NCI-H1417 treated with DMSO at 0.1 percent for 48 hours (cell line): ENCODE results near the gene EXOC5.
"Not testable (repeated sequence)": the region's sequence is repeated elsewhere in the genome, so short reads cannot be mapped to it uniquely, and the experiment has no call there.

Source experiments
- DNase-seq: peaks from one replicate; lab custom pipeline; 2025; lab: John Stamatoyannopoulos, UW

The EXOC5 gene

DNA sequence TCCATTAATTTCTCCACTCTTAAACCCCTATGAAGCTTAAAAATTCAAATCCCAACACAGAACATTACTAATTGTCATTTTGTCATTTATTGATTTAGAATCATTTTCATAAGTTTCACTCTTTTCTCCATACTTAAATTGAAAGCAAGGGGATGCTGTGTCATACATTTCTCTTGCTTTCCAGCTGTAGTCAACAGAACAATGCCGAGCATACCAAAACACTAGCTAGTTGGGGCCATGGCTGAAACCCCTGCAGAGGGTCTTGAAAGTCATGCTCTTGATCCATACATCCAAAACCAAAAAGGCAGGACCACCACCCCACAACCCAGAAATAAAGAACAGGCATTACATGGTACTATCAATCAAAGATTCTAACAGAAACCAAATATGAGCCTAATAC lies 9.0 kb downstream of the EXOC5 start:
- DNase-seq = no peak

DNA sequence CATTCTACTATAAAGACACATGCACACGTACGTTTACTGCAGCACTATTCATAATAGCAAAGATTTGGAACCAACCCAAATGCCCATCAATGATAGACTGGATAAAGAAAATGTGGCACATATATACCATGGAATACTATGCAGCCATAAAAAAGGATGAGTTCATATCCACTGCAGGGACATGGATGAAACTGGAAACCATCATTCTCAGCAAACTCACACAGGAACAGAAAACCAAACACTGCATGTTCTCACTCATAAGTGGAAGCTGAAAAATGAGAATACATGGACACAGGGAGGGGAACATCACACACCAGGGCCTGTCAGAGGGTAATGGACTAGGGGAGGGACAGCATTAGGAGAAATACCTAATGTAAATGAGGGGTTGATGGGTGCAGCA lies 10.5 kb downstream of the EXOC5 start:
- DNase-seq = not testable (repeated sequence)

DNA sequence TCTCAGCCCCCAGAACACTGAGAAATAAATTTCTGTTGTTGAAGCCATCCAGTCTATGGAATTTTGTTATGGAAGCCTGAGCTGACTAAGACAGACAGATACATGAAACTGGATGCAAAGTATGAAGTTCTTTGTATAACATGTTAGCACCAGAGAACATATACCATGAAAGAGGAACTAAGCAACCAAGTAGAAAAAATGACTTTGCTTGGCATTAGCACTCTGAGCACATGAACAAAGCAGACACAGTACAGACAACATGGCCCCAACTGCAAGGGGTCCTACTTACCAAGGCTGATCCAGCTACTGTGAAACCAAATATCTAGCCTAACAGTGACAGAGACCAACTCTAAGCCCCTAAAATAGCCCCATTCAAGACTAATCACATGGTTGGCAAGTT lies 13.8 kb downstream of the EXOC5 start:
- no peak for DNase-seq

DNA sequence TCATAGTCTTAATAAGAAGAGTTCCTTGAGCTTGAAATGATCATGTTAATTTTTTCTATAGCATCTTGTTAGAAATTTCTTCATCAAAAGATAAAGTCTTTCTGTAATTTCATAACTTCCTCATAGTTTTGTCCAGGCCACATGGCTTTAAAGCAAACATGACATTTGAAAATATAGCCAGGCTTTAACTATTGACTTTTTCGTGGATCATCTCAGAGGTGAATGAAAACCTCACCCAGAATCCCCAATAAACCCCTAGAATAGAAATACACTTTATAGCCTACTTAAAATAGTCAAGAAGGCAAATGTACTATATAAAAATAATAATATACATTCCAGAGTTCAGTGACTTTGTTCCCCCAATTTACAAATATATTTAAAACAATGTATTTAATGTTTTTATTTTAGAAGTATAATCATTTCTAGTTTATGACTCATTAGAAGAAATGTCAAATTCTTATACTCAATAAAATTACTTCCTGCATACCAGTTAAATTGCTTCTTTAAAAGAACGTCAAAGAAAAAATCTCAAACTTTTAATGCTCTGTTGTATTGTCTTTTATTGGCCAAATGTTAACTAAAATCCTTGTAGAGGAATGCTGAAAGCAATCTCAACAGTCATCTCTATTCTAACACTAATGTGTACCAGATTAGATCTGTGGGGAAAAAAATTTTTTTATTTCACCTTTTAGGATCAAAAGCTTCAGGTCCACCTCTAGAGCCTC lies 21.6 kb downstream of the EXOC5 start:
- DNase-seq = no peak

DNA sequence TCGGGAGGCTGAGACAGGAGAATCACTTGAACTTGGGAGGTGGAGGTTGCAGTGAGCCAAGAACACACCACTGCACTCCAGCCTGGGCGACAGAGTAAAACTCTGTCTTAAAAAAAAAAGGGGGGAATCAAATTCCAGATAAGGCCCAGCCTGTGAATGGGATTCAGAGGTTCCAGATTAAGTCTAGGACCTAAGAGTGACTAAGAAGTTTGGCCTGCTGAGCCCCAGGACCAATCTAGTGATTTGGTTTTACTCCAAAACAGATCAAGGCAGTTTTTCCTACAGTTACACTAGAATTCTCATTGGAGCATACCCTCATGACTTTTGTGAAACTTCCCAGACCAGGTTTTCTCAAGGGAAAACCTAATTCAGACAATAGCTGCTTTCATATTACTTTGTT lies 22.8 kb downstream of the EXOC5 start:
- DNase-seq = no peak

DNA sequence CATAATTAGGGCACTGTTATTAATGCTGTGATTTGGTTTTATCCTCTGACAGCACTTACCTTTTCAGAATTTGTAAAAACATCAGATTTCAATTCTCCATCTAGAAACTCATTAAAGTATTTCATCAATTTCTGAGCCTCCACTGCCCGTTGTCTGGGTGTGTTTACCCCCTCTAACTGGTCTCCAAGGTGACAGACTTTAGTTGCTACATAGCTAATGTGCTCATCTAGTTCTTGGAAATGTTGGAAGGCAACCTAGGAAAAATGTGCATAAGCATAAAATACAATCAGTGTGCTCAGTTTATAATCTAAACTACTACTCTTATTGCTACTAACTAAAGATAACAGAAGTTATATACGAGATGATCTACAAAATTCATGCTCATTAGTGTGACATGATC lies 24.6 kb downstream of the EXOC5 start:
- DNase-seq = no peak

DNA sequence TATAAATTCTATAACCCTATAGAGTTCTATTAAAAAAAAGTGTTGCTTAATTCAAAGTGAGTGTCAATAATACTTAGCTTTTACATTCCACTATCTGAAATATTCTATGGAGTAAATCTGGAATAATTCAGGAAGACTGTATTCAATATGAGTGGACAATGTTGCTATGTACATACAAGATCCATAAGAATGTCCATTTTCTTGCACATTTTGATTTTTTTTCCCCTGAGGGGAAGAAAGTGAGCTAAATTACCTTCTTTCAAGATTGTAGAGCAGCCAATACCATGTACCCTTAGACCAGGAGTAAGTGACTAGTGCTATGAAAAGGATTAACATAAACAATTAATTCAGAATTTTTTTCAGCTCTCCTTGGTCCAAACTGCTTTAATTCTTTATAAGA lies 25.4 kb downstream of the EXOC5 start:
- no peak for DNase-seq

DNA sequence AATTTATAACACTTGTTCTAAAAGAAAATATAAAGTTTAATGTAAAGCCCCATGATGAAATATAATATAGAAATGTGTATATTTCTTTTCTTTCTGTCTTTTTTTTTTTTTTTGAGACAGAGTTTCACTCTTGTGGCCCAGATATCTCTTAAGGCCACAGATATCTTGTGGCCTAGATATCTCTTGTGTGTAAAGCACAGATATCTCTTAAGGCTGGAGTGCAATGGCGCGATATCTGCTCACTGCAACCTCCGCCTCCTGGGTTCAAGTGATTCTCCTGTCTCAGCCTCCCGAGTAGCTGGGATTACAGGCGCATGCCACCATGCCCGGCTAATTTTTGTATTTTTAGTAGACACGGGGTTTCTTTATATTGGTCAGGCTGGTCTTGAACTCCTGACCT lies 28.6 kb downstream of the EXOC5 start:
- DNase-seq = not testable (repeated sequence)

DNA sequence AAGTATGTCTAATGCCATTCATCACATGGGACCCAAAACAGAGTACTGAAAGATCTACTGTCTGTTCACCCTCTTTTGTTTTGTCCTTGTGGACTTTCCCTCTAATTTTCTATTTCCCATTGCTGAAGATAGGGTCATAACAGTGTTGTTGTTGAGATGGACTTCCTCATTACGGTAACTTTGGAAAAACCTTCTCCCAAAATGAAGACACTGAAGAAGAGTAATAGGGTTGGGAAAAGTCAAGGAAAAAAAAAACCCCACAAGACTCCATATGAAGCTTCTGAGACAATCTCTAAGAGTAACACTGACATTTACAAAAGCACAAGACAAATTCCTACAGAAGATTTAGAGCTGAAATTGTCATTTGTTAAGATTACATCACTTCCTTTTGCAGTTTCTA lies 36.7 kb downstream of the EXOC5 start:
- DNase-seq = no peak

DNA sequence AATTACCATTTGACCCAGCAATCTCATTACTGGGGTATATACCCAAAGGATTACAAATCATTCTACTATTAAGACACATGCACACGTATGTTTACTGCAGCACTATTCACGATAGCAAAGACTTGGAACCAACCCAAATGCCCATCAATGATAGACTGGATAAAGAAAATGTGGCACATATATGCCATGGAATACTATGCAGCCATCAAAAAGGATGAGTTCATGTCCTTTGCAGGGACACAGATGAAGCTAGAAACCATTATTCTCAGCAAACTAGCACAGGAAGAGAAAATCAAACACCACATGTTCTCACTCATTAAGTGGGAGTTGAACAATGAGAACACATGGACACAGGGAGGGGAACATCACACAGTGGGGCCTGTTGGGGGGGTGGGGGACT lies 40.4 kb downstream of the EXOC5 start:
- not testable (repeated sequence) for DNase-seq

DNA sequence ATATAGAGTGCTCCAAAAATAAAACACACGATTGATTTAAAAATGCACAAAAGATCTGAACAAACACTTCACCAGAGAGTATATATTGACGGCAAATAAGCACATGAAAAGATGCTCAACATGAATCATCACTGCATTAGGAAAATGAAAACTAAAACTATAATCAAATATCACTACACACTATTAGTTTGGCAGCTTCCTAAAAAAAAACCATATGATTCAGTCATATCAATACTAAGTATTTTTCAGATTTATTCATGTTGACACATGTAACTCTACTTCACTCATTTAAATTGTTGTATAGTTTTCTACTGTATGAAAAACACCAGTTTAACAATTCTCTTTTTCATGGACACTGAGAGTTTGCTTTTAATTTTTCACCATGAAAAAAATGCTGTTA lies 41.6 kb downstream of the EXOC5 start:
- no peak for DNase-seq

DNA sequence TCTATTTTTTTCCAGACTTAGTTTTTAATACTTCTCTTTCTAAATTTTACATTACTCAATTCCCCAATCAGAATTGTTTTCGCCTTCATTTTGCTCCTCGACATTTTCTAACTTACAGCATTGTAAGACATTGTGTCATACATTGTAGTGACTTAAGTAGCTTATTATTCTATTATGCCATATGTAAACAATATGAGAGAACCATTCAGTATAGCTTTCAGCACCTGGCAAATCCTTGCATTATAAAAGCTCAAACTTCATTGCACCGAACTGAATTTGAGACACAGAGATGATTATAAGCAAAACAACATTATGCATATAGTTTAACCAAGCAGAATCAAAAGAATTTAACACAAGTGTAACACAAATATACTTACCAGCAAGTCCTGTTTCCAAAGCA lies 46.8 kb downstream of the EXOC5 start:
- DNase-seq = no peak

DNA sequence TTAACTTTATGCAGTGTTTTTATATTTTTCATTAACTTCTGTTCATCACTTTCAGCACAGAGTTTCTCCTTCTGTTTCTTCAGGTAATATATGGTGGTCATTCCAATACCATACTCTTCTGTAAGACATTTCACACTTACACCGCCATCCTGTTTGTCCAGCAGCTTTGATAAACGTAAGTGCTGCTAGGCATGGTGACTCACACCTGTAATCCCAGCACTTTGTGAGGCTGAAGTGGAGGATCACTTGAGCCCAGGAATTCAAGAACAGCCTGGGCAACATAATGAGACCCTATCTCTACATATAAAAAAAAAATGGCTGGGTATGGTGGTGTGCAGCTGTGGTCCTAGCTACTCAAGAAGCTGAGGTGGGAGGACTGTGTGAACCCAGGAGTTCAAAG lies 55.8 kb downstream of the EXOC5 start:
- DNase-seq = no peak

DNA sequence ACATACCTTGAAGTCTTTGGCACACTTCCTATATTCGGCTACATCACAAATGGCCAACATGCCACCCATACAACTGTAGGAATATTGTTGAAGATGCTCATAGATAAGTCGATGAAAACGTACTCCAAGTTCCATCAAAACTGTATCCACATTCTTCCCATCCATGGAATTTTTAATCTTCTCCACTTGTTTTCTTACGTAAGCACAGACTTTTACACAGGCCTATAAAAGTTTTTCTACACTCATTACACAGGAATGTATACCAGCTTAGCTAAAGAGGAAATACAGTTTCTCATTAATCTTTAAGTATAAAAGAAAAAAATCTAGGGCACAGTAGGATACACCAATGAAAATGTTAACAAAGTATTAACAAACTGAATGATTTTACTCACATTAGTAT lies 59.1 kb downstream of the EXOC5 start:
- no peak for DNase-seq

DNA sequence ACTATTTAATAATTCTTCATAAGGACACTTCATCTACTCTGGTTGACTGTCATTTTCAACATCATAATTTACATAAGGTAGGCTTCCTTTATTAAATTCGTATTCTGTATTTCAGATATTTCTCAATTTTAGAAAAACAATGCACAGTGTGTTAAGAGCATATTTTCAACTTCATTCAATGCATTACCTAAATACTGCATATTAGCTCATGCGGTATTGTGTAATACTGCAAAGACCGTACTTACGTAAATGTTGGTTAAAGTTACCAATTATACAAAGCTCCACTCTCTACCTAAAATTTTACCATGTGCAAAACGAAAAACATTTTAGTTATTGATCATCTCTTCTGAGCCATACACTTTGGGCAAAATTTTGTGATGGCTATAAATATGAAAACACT lies 62.8 kb downstream of the EXOC5 start:
- no peak for DNase-seq

DNA sequence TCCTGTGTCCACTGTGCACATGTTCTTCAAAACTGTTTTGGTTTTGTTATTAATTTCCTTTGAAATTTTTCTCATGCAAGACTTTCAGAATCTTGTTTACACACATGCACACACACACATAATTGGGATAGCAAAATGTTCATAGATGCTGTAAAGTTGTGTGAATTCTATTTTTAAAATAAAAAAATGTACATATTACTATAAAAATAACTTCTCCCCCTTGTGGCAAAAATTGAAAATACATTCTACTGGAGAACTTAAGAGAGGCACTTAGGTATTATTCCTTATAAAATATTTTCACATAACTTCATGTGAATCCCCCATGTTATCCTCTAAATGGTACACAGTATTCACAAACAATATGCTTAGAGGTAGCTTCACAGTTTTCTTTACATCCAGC lies 66.0 kb downstream of the EXOC5 start:
- not testable (repeated sequence) for DNase-seq

DNA sequence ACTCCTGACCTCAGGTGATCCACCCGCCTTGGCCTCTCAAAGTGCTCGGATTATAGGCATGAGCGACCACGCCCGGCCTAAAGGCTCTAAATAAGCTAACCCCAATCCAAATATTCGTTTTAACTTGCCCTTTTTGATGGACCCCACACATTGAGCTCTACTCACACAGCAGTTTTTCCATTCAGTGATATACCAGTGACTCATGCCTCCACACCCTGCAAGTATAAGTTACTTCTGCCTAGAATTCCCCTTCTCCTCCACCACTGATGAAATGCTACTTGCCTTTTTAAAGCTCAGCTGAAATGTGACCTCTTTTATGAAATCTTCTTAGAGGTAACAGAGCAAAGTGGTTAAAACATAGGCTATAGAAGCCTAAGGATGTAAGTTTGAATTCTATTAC lies 68.8 kb downstream of the EXOC5 start:
- no peak for DNase-seq

DNA sequence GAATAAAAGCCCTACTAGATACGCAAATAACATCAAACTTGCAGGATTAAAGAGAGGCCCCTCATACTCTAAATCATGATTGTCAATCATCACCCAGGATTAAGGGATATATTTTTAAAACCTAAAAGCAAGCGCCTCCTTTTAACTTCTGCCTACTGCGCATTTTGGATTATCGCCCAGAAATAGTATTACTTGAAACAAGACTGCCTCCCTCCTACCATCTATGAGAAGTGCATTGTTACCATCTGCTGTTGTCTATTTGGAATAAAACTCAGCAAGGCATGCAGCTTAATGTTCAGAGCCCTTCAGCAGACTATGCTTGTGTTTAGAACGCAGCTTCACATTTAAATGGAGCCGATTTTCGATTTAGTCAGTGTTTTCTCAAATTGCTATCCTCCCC lies 79.6 kb downstream of the EXOC5 start:
- peak; percentile 37 for DNase-seq

DNA sequence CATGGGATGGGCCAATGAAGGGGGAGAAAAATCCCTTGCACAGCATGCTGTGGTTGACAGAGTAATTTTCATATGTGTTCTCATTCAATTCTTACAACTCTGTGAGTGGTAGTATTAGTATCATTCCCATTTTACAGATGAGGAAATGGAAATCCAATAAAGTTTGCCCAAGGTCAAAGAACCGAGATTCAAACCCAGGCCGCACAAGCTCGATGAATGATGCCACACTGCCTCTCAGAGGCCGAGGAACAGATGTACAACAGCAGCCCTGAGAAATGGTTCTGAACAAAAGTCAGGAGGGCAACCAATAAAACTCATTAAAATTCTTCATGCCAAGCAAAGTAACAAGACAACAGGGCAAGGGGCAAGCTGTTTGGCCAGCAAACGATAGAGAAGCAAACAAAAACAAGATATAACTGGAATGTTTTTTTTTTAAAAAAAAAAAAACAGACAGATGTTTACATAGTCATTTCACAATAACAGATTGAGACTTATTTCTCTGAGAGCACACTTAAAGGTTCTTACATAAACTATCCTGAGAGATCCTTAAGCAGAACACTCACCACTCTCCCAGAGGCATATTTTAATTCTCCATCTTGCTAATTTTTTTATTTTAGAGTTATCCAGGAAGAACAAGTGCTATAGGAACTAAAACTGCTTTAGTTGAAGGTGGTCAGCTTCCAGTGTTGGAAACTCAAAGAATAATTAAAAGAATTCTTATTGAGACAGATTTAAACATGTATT lies 85.8 kb downstream of the EXOC5 start:
- peak; percentile 10 for DNase-seq

DNA sequence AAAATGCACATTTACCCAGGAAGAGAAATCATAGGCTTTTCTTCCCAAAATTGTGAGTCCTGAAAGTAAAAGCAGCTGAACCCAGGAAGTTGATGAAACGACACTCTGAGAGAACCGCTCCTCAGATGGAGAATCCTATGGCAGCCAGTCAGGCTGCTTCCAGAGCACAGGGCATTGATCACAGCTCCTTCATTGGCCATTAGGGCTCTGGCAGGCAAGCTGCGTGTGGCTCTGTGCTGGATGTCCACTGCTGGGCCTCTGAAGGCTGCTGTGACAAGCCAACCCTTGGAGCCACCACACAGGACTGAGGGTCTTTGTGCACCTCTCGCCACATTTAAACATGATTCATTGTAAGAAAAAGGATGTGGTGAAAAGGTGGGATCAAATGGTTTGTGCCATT lies 89.4 kb downstream of the EXOC5 start:
- DNase-seq = no peak

DNA sequence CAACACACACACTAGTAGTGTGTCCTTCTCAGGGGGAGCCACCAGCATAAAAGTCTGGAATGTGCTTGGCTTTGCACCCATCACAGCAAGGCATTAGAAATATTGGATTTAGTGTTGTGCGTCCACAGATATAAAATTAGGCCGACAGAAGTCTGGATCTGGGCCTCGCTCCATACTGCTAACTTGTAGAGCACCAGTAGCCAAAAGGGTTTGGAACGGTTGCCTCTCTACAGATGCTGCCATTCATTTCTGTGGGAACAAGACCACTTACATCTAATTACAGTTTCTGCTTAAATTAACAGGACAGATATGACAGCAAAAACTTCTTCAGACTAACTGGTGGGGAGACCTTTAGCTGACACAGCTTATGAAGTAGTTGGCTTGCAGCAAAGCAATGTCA lies 94.2 kb downstream of the EXOC5 start:
- DNase-seq = no peak

DNA sequence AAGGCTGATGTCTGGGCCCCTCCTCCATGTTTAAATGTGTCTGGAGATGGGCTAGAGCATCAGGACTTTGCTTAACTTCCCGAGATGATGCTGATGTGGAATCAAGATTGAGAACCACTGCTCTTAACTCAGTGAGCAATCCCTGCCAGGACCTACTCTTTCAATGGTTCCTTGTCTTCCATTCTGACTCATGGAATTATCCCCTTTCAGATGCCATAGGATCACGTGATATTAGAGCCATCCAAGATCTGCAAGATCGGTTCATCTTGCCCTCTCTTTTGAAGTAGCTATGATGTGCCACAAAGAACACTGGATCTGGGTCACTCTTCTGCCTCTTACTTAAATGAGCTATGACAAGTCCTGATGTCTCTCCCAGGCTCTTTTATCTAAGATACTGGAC lies 96.8 kb downstream of the EXOC5 start:
- DNase-seq = no peak

DNA sequence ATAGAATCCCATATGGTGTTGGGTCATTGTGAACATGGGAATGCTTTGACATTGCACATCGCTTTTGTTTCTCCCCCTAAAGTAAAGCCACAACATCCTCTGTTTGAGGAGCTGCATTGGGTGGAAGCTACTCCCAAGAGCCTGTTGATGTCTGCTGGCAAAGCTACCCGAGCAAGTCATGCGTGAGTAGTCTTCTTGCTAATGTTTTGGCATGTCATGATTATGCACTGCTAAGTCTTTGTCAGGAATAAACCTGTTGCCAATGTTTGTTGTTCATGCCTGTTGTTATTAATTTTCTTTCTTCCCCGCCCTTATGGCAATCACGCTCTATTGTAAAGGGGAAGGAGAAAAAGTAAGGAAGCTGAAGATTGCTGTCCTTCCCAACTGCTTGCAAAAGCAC lies 97.3 kb downstream of the EXOC5 start:
- DNase-seq = no peak

DNA sequence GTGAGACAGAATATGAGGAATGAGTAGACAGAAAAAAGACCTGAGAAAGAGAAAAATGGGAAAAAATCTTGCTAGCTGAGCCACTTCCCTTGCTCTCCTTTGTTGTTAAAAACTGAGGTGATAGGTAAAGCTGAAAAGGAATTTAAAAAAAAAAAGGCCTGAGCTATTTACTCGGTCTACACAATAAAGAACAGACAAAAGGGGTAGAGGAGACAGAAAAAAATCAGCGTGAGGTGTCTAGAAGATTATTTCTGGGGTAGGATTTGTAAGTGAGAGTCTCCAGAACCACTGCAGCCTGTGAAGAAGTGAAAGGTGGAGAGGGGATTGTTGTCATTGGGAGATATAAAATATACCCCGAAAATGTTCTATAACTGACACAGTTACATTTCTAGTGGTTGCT lies 98.8 kb downstream of the EXOC5 start:
- no peak for DNase-seq
